A549 (cell line): ENCODE measurements around the gene DYRK2. TPM values are rescaled to one million over a fixed set of nuclear protein-coding genes. Genes with fewer than 3 reads are reported as not detected.
"Not testable (repeated sequence)": the region's sequence is repeated elsewhere in the genome, so short reads cannot be mapped to it uniquely, and the experiment has no call there.

Experiments
- ATAC-seq, 2 experiments: fragments of 200-7000 bp in 1 of 2; fragments of >200 bp in 1 of 2; cut with Nextera tagmentation in 1 of 2; cut with Tn5 transposase in 1 of 2; 3 replicates each; pipeline versions ENCODE4 v1.8.0 to v1.9.1; 2018 to 2020; ENCODE audit warnings: mild to moderate bottlenecking in 1 of 2, moderate library complexity in 1 of 2
- CTCF ChIA-PET: fragments of 300-600 bp; sonication (Branson Sonifier 250); formaldehyde crosslinking; extraction: SDS; loops from one replicate; lab custom pipeline; 2021; ENCODE audit warnings: antibody characterized with exemption, inconsistent platforms; lab: Yijun Ruan, JAX
- POLR2A ChIA-PET: fragments of 350-600 bp; formaldehyde crosslinking; extraction: SDS; loops from one replicate; lab custom pipeline; 2021; ENCODE audit warnings: antibody characterized with exemption, inconsistent platforms; lab: Yijun Ruan, JAX
- DNase-seq, 2 experiments: peaks; one replicate each; pipeline versions ENCODE4 v3.0.0 to v3.0.0-alpha.2; 2011 to 2016; ENCODE audit warnings: low read depth in 1 of 2, low spot score in 1 of 2
- FAIRE-seq: peaks from 2 replicates; lab custom pipeline; 2011; peaks lifted over from hg19 to GRCh38; lab: Jason Lieb, UNC
- H3K27ac ChIP-seq, 2 experiments: fragments of >200 bp; sonication (Bioruptor Twin); formaldehyde crosslinking; 3 replicates each; pipeline ENCODE4 v1.5.1; 2016 to 2017
- H3K4me1 ChIP-seq: fragments of >200 bp; sonication (Bioruptor Twin); formaldehyde crosslinking; 3 replicates; pipeline ENCODE4 v1.6.1; 2016
- H3K4me2 ChIP-seq: fragments of >200 bp; sonication (Bioruptor Twin); formaldehyde crosslinking; 3 replicates; pipeline ENCODE4 v1.6.1; 2016
- H3K4me3 ChIP-seq: fragments of >200 bp; sonication (Bioruptor Twin); formaldehyde crosslinking; 3 replicates; pipeline ENCODE4 v1.5.1; 2016
- H3K9me3 ChIP-seq: fragments of >200 bp; sonication (Bioruptor Twin); formaldehyde crosslinking; 3 replicates; pipeline ENCODE4 v1.6.1; 2016
- CBX8 ChIP-seq: fragments of 200-600 bp; sonication (generic); IDR thresholded peaks from 2 replicates; pipeline ENCODE4 v1.6.1; 2016
- GATA3 ChIP-seq: IDR thresholded peaks from 2 replicates; pipeline ENCODE4 v1.6.1; 2012; ENCODE audit warnings: borderline replicate concordance
- HDAC2 ChIP-seq: fragments of 200-600 bp; sonication (generic); IDR thresholded peaks from 2 replicates; pipeline ENCODE4 v1.6.1; 2016
- HOXB13 ChIP-seq: fragments of 250-450 bp; sonication (Bioruptor Pico); IDR thresholded peaks from 2 replicates; pipeline ENCODE4 v1.5.0; 2020; ENCODE audit warnings: low read depth, mild to moderate bottlenecking, moderate library complexity
- JUN ChIP-seq, 2 experiments: fragments of >200 bp; sonication (Bioruptor Twin); formaldehyde crosslinking; IDR thresholded peaks; 2 replicates in 1 of 2; 3 replicates in 1 of 2; pipeline ENCODE4 v1.6.1; 2016 to 2017
- MAFK ChIP-seq: fragments of 450-650 bp; IDR thresholded peaks from 2 replicates; pipeline ENCODE4 v1.6.1; 2014; ENCODE audit not compliant: partially characterized antibody
- NFE2L2 ChIP-seq: fragments of 150-350 bp; conservative IDR thresholded peaks from 2 replicates; pipeline ENCODE4 v1.6.1; 2014; ENCODE audit warnings: low read length
- NR3C1 ChIP-seq: fragments of >200 bp; sonication (Bioruptor Twin); formaldehyde crosslinking; IDR thresholded peaks from 3 replicates; pipeline ENCODE4 v1.6.1; 2017
- PHF8 ChIP-seq: fragments of 200-600 bp; sonication (generic); IDR thresholded peaks from 2 replicates; pipeline ENCODE4 v1.6.1; 2016; ENCODE audit warnings: low read depth, mild to moderate bottlenecking, antibody characterized with exemption, moderate library complexity, borderline replicate concordance
- POLR2A ChIP-seq: IDR thresholded peaks from 2 replicates; pipeline ENCODE4 v1.6.1; 2012; ENCODE audit warnings: mild to moderate bottlenecking, low read length
- RARB ChIP-seq: fragments of 250-450 bp; sonication (Bioruptor Pico); IDR thresholded peaks from 2 replicates; pipeline ENCODE4 v1.8.0; 2021; ENCODE audit warnings: mild to moderate bottlenecking, moderate library complexity
- RCOR1 ChIP-seq: fragments of 150-350 bp; IDR thresholded peaks from 2 replicates; pipeline ENCODE4 v1.6.1; 2014; ENCODE audit warnings: antibody characterized with exemption, low read length, low read depth
- RFX5 ChIP-seq: fragments of 450-650 bp; IDR thresholded peaks from 2 replicates; pipeline ENCODE4 v1.7.1; 2014; ENCODE audit warnings: antibody characterized with exemption, mild to moderate bottlenecking, moderate library complexity
- TP53 ChIP-seq: fragments of 250-450 bp; sonication (Bioruptor Pico); IDR thresholded peaks from 2 replicates; pipeline ENCODE4 v1.5.0; 2021; ENCODE audit warnings: mild to moderate bottlenecking, moderate library complexity
- ZC3H11A ChIP-seq: fragments of 450-650 bp; IDR thresholded peaks from 2 replicates; pipeline ENCODE4 v1.6.1; 2014; ENCODE audit warnings: antibody characterized with exemption, mild to moderate bottlenecking
- WGBS: methylation state at CpG from one replicate; pipeline ENCODE4 v1.1.6; 2017; ENCODE audit errors: missing lambda C conversion rate; 5-methylcytosine and 5-hydroxymethylcytosine counted together
- polyA plus RNA-seq, 4 experiments: library from polyadenylated mRNA; depleted of rRNA in 3 of 4; stranded (reverse); fragments of >200 nt; fragmentation: RNase III in 1 of 4; extraction: RNeasy Plus Mini Kit Qiagen cat#74134 plus additional on column Dnase treatment in 1 of 4; gene quantifications; 2 replicates in 3 of 4; 3 replicates in 1 of 4; pipeline ENCODE4 v1.2.3, GENCODE V29; 2011 to 2017
- TF ChIP-seq, protein P1 (sequence below): fragments of 450-650 bp; IDR thresholded peaks from 2 replicates; pipeline ENCODE4 v1.6.1; 2014; ENCODE audit warnings: antibody characterized with exemption
- TF ChIP-seq, protein P2 (sequence below): fragments of 150-350 bp; IDR thresholded peaks from 2 replicates; pipeline ENCODE4 v1.6.1; 2014; ENCODE audit warnings: low read depth, mild to moderate bottlenecking, low read length
- TF ChIP-seq, protein P3 (sequence below): IDR thresholded peaks from 2 replicates; pipeline ENCODE4 v1.6.1; 2012
- TF ChIP-seq, protein P4 (sequence below): fragments of 250-450 bp; sonication (Bioruptor Pico); IDR thresholded peaks from 2 replicates; pipeline ENCODE4 v1.5.0; 2020; ENCODE audit warnings: low read depth, mild to moderate bottlenecking, moderate library complexity
- TF ChIP-seq, protein P5 (sequence below): fragments of 200-600 bp; sonication (generic); IDR thresholded peaks from 2 replicates; pipeline ENCODE4 v1.6.1; 2016; ENCODE audit warnings: antibody characterized with exemption, mild to moderate bottlenecking, moderate library complexity
- TF ChIP-seq, protein P6 (sequence below): fragments of >200 bp; sonication (Bioruptor Twin); formaldehyde crosslinking; IDR thresholded peaks from 2 replicates; pipeline ENCODE4 v1.6.1; 2016

Gene DYRK2
- polyA plus RNA-seq, 2 of the 4 experiments (the other 2 are of a cell fraction), result 9.1 to 17.2 TPM

DNA sequence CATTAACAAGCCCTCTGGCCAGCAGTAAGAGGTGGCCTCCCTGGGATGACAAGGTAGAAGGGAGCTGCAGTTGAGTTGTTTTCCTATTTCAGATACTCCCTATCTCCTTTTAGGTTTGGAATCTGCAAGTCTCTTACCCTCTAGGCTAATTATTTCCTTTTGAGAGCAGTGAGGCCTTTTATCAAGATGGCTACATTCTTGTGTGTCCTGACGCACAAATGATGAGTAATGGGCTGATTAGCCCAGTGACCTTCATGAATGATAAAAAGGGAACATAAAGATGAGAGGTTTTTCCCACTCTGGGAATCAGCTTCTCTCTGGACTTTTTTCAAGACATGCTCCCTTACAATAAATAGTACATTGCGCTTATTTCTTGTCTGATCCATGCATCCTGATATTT, 22.9 kb downstream of the DYRK2 start:
- CTCF ChIA-PET, result interaction anchor here (1.3 kb wide), 1 partner anchor 20 kb away, joined by 3 read pairs; no protein-coding TSS in a partner anchor
- no peak overlapping the region for H3K27ac ChIP-seq
- no peak overlapping the region for H3K4me2 ChIP-seq
- no peak overlapping the region for H3K4me3 ChIP-seq
- POLR2A ChIA-PET, result no interaction called here
- FAIRE-seq (no peak), ATAC-seq (no peak), DNase-seq (no peak)
- peaks cover 12% of the 10 kb centered on the region; the same call in 2 of the 3 replicates for H3K9me3 ChIP-seq
- no peaks in the 10 kb centered on the region for H3K4me1 ChIP-seq
- no peak for TF ChIP-seq HOXB13
- TF ChIP-seq RCOR1, result no peak
- no peak for TF ChIP-seq NFE2L2
- TF ChIP-seq, protein P1, sequence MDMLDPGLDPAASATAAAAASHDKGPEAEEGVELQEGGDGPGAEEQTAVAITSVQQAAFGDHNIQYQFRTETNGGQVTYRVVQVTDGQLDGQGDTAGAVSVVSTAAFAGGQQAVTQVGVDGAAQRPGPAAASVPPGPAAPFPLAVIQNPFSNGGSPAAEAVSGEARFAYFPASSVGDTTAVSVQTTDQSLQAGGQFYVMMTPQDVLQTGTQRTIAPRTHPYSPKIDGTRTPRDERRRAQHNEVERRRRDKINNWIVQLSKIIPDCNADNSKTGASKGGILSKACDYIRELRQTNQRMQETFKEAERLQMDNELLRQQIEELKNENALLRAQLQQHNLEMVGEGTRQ, result no peak
- TF ChIP-seq CBX8, result no peak
- no peak for TF ChIP-seq MAFK
- no peak for TF ChIP-seq TP53 (CRISPR knock-in tag)
- TF ChIP-seq, protein P2, sequence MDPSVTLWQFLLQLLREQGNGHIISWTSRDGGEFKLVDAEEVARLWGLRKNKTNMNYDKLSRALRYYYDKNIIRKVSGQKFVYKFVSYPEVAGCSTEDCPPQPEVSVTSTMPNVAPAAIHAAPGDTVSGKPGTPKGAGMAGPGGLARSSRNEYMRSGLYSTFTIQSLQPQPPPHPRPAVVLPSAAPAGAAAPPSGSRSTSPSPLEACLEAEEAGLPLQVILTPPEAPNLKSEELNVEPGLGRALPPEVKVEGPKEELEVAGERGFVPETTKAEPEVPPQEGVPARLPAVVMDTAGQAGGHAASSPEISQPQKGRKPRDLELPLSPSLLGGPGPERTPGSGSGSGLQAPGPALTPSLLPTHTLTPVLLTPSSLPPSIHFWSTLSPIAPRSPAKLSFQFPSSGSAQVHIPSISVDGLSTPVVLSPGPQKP, result no peak
- TF ChIP-seq, protein P3, sequence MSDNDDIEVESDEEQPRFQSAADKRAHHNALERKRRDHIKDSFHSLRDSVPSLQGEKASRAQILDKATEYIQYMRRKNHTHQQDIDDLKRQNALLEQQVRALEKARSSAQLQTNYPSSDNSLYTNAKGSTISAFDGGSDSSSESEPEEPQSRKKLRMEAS, result no peak
- TF ChIP-seq GATA3, result no peak
- WGBS, result 85% methylated on average over 2 of the region's 2 CpGs

DNA sequence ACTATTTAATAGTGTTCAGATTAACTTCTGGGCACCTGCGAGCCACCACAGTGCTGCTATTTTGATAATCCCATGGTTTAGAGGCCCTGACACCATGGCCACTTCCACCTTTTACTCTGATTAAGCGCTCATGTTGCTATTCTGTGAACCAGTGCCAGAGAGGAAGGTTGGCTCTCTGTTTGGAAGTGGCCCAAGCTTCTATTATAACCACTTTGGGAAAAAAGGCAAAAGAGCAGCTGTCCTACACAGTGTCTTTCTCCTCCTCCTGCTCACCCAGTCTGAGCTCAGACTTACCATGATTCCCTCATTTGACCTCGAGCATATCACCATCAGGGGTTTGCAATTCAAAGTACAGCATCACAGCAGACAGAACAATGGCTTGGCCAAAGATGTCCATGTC, 23.3 kb downstream of the DYRK2 start:
- ATAC-seq (no peak), FAIRE-seq (no peak), DNase-seq (no peak)
- ChIA-PET CTCF (interaction anchor here (1.3 kb wide), 1 partner anchor 19 kb away, joined by 3 read pairs; no protein-coding TSS in a partner anchor), POLR2A (no interaction called here)
- Histone ChIP-seq H3K4me1 (no peaks in the 10 kb centered on the region), H3K27ac (no peak overlapping the region), H3K4me2 (no peak overlapping the region), H3K9me3 (peaks cover 12% of the 10 kb centered on the region; the same call in 2 of the 3 replicates), H3K4me3 (no peak overlapping the region)
- TF ChIP-seq MAFK (no peak), NFE2L2 (no peak), RFX5 (no peak), JUN (IDR thresholded peaks at IDR 0.05) (no peak), PHF8 (no peak), RARB (CRISPR knock-in tag) (no peak), HDAC2 (no peak), POLR2A (no peak), ZC3H11A (no peak), NR3C1 (no peak), TP53 (CRISPR knock-in tag) (no peak)
- TF ChIP-seq, protein P3, result no peak
- TF ChIP-seq, protein P4, sequence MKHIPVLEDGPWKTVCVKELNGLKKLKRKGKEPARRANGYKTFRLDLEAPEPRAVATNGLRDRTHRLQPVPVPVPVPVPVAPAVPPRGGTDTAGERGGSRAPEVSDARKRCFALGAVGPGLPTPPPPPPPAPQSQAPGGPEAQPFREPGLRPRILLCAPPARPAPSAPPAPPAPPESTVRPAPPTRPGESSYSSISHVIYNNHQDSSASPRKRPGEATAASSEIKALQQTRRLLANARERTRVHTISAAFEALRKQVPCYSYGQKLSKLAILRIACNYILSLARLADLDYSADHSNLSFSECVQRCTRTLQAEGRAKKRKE (CRISPR knock-in tag), result no peak
- TF ChIP-seq, protein P5, sequence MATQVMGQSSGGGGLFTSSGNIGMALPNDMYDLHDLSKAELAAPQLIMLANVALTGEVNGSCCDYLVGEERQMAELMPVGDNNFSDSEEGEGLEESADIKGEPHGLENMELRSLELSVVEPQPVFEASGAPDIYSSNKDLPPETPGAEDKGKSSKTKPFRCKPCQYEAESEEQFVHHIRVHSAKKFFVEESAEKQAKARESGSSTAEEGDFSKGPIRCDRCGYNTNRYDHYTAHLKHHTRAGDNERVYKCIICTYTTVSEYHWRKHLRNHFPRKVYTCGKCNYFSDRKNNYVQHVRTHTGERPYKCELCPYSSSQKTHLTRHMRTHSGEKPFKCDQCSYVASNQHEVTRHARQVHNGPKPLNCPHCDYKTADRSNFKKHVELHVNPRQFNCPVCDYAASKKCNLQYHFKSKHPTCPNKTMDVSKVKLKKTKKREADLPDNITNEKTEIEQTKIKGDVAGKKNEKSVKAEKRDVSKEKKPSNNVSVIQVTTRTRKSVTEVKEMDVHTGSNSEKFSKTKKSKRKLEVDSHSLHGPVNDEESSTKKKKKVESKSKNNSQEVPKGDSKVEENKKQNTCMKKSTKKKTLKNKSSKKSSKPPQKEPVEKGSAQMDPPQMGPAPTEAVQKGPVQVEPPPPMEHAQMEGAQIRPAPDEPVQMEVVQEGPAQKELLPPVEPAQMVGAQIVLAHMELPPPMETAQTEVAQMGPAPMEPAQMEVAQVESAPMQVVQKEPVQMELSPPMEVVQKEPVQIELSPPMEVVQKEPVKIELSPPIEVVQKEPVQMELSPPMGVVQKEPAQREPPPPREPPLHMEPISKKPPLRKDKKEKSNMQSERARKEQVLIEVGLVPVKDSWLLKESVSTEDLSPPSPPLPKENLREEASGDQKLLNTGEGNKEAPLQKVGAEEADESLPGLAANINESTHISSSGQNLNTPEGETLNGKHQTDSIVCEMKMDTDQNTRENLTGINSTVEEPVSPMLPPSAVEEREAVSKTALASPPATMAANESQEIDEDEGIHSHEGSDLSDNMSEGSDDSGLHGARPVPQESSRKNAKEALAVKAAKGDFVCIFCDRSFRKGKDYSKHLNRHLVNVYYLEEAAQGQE, result no peak
- TF ChIP-seq, protein P6, sequence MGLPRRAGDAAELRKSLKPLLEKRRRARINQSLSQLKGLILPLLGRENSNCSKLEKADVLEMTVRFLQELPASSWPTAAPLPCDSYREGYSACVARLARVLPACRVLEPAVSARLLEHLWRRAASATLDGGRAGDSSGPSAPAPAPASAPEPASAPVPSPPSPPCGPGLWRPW, result no peak
- 78% methylated on average over 3 of the region's 3 CpGs for WGBS

DNA sequence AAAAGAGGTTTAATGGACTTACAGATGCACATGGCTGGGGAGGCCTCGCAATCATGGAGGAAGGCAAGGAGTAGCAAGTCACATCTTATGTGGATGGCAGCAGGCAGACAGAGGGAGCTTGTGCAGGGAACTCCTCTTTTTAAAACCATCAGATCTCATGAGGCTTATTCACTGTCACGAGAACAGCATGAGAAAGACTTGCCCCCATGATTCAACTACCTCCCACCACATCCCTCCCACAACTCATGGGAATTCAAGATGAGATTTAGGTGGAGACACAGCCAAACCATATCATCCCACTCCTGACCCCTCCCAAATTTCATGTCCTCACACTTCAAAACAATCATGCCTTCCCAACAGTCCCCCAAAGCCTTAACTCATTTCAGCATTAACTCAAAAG, 24.0 kb downstream of the DYRK2 start:
- FAIRE-seq, DNase-seq, POLR2A ChIA-PET, H3K4me1 ChIP-seq, H3K4me2 ChIP-seq, H3K4me3 ChIP-seq, H3K27ac ChIP-seq, ATAC-seq: not testable (repeated sequence)
- 83% methylated on average over 2 of the region's 2 CpGs for WGBS
- peaks cover 12% of the 10 kb centered on the region; the same call in 2 of the 3 replicates for H3K9me3 ChIP-seq
- CTCF ChIA-PET, result interaction anchor here (1.3 kb wide), 1 partner anchor 19 kb away, joined by 3 read pairs; no protein-coding TSS in a partner anchor
